GM18511 (cell line): ENCODE results near the gene AGK.
"Not testable (repeated sequence)": the region's sequence is repeated elsewhere in the genome, so short reads cannot be mapped to it uniquely, and the experiment has no call there.

Experiments used
- ATAC-seq: cut with Tn5 transposase; IDR thresholded peaks from one replicate; pipeline ENCODE4 v1.9.1; 2021; ENCODE audit warnings: mild to moderate bottlenecking, moderate library complexity; ENCODE audit not compliant: unreplicated experiment

AGK gene

GRCh38 chr7:141674171-141674671 lies 123.0 kb downstream of the AGK start:
- no peak for ATAC-seq

- ATAC-seq: no peak
These were observed 123.5 kb downstream of the AGK start for GRCh38 chr7:141674702-141675101.

- ATAC-seq: no peak
These were observed 124.4 kb downstream of the AGK start for GRCh38 chr7:141675436-141676215.

DNA sequence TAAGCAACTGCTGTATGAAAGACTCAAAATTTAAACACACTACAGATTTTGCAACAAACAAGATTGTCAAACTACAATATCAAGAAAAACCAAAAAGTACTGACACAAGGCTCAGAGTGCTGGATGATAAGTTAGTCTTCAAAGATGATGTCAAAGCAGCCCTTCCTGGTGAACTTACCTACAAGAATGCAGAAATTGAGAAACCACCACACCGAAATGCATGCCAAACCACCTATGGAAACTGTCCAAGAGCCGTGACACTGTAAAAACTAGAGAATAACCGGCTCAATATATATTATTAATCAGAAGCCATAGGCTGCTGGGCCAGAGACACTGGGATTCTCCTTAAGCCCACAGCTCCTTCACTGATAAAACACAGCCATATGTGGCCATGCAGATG lies 125.4 kb downstream of the AGK start:
- no peak for ATAC-seq

GRCh38 chr7:141679014-141679413 lies 127.8 kb downstream of the AGK start:
- ATAC-seq: peak; percentile 69

- no peak for ATAC-seq
These were observed 134.2 kb downstream of the AGK start for GRCh38 chr7:141685285-141686023.

DNA sequence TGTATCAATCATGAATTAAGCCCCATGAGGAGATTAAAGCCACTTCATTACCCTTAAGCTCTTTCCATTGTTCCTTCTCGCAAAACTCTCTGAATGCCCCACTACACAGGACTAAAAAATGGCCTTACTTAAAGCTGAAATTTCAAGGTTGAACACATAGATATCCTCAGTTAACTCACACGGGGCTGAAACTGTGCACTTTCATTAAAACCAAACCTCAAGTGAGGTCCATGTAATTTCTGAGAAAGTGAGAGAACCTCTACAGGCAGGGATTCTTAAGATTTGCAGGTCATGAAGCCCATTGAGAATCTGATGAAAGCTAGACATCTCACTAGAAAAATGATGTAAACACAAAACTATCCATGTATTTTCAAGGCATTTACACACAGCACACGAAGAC lies 134.9 kb downstream of the AGK start:
- no peak for ATAC-seq

- no peak for ATAC-seq
These were observed 135.5 kb downstream of the AGK start for GRCh38 chr7:141686670-141687069.

- no peak for ATAC-seq
These were observed 136.8 kb downstream of the AGK start for GRCh38 chr7:141688043-141688442.

DNA sequence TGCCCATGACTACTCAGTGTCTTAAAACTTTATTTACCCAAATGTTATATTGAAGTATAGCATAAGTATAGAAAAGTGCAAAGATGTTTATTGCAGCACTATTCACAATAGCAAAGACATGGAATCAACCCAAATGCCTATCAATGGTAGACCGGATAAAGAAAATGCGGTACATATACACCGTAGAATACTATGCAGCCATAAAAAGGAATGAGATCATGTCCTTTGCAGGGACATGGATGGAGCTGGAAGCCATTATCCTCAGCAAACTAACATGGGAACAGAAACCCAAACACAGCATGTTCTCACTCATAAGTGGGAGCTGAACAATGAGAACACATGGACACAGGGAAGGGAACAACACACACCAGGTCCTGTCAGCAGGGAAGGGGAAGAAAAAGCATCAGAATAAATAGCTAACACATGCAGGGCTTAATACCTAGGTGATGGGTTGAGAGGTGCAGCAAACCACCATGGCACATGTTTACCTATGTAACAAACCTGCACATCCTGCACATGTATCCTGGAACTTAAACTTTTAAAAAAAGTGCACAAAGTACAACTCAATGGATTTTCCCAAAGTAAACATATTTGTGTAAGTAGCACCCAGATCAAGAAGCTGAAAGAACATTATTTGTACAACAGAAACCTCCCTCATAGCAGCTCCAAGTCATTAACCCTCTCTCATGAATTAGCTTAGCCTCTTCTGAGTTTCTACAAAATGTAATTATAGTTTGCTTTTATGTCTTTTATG lies 138.0 kb downstream of the AGK start:
- not testable (repeated sequence) for ATAC-seq

GRCh38 chr7:141691540-141691939 lies 140.3 kb downstream of the AGK start:
- ATAC-seq: no peak

- ATAC-seq: no peak
These were observed 140.8 kb downstream of the AGK start for GRCh38 chr7:141691961-141692360.

DNA sequence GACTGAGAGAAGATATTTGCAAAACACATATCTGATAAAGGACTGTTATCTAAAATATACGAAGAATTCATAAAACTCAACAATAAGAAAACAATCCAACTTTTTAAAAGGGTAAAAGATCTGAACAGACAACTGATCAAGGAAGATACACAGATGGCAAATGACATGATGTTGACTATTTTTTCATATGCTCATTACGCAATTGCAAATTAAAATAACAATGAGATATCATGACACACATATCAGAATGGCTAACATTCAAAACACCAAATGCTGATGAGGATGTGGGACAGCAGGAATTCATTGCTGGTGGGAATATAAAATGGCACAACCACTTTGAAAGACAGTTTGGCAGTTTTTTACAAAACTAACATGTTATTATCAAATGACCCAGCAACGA lies 141.9 kb downstream of the AGK start:
- ATAC-seq: no peak

- peak; percentile 43 for ATAC-seq
These were observed 144.6 kb downstream of the AGK start for GRCh38 chr7:141695803-141696289.

DNA sequence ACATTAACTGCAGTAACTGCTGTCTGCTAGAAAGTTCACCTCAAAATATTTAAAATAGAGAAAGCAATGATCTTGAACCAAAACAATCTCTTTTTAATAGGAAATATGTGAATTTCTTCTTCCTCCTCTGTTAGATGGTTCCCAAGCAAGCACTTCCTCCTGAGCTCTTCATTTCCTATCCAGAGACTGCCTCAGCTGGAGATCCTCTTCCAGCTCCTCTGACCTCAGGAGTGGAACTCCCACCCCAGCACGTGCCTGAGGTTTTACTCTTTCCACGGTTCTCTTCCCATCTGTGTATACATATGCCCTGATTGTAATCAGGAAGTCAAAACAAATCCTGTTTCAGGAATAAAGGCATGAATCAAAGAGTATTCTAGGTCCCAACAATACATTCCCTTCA lies 145.1 kb downstream of the AGK start:
- ATAC-seq: no peak

DNA sequence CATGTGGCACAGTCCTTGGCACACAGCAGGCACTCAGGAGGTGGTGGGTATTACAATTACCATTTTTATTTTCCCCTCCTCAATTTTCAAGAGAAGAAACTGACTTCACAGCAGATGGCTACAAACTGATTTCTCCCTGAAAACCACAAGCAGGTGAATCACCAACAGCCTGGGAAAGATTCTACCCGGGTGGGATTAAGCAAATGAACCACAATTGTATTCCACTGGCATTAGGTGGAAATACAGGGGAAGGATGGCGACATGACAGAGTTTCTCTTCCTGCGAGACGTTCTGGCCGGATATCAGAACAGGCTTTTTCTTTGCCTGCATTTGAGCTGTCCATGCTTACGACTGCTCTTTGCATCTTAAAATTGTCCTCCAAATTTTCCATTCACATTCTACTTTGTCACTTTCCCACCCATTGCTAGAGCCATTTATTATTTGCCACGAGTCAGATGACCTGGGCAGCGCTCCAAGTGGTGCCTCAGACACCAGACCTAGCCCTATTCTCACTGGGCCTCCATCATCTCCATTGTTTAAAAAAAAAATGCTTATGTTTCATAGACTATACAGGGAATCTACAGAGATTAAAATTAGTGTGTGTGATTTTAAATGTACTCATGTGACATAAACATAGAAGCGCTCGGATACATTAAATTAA lies 146.1 kb downstream of the AGK start:
- ATAC-seq: no peak

GRCh38 chr7:141698247-141699015 lies 147.2 kb downstream of the AGK start:
- no peak for ATAC-seq

DNA sequence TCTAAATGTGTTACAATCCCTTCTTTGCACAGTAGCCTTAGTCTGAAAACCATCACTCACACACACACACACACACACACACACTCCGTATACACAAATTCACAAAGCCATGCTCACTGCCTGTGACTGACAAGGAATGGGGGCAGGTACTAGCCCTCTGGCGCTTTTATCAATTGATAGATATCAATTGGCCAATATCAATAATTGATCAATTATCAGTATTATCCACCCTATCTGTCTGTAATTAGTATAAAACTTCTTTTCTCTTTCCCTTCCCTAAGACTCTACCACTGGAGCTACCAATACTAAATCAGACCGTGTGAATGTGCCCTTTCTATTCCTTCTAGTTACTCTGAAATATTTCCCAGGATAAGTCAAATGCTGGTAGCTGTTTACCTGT lies 148.7 kb downstream of the AGK start:
- no peak for ATAC-seq

GRCh38 chr7:141700296-141700847 lies 149.2 kb downstream of the AGK start:
- ATAC-seq: no peak
